ENCODE measurements around the gene TERT. TPM values are rescaled to one million over a fixed set of nuclear protein-coding genes. Genes with fewer than 3 reads are reported as not detected.
"Not testable (repeated sequence)": the region's sequence is repeated elsewhere in the genome, so short reads cannot be mapped to it uniquely, and the experiment has no call there.

TERT gene
- total RNA-seq, 1 experiment from 2014 or later = 0.80 TPM

GRCh38 chr5:1291611-1292080, 3.2 kb downstream of the TERT start:
- H4K20me1 ChIP-seq (ENCODE audit: low read length) = no peaks in the 10 kb centered on the region
- intact Hi-C loops (cut with micrococcal nuclease) = no loop called here
- no peak for TF ChIP-seq EZH2phosphoT487 (IDR thresholded peaks at IDR 0.05; ENCODE audit: borderline replicate concordance, low read length)
- no peak for TF ChIP-seq CTCF (conservative IDR thresholded peaks at IDR 0.05; ENCODE audit: low read depth, low read length)
- no peak for TF ChIP-seq EZH2 (IDR thresholded peaks at IDR 0.05; ENCODE audit: low read length, unreplicated experiment)
- no TSS peak for BruUV-seq (replicated peaks)
- no peak overlapping the region for H3K4me3 ChIP-seq (ENCODE audit: low read length)
- ChIA-PET CTCF (no interaction called here), POLR2A (ENCODE audit: unreplicated experiment) (no interaction called here)
- ATAC-seq (no peak), DNase-seq (no peak)
- no peaks in the 10 kb centered on the region for H3K4me1 ChIP-seq (ENCODE audit: insufficient read depth, low read length)
- H3K9me3 ChIP-seq (ENCODE audit: low read length) = no peaks in the 10 kb centered on the region
- H3K9me2 ChIP-seq (replicated peaks; ENCODE audit: low read length) = no peaks in the 10 kb centered on the region
- no peaks in the 10 kb centered on the region for H3K36me3 ChIP-seq (ENCODE audit: low read depth, low read length)
- H3K9ac ChIP-seq (ENCODE audit: low read length) = no peak overlapping the region
- H2AFZ ChIP-seq (ENCODE audit: low read length) = no peak overlapping the region
- no peaks in the 10 kb centered on the region for H3F3A ChIP-seq (ENCODE audit: low read length, unreplicated experiment)
- H3K27ac ChIP-seq (ENCODE audit: low read length) = no peak overlapping the region
- no peak overlapping the region for H3K4me2 ChIP-seq (ENCODE audit: low read length)
- H3K79me2 ChIP-seq (ENCODE audit: low read length) = no peaks in the 10 kb centered on the region
- H3K27me3 ChIP-seq (ENCODE audit: low read length) = no peaks in the 10 kb centered on the region

- H3K36me3 ChIP-seq (ENCODE audit: low read depth, low read length); H3K27me3 ChIP-seq (ENCODE audit: low read length); H3F3A ChIP-seq (ENCODE audit: low read length, unreplicated experiment); H2AFZ ChIP-seq (ENCODE audit: low read length); H3K79me2 ChIP-seq (ENCODE audit: low read length); CTCF ChIA-PET; H3K4me2 ChIP-seq (ENCODE audit: low read length); POLR2A ChIA-PET (ENCODE audit: unreplicated experiment); DNase-seq; H3K9me3 ChIP-seq (ENCODE audit: low read length); ATAC-seq; H3K4me3 ChIP-seq (ENCODE audit: low read length); H3K4me1 ChIP-seq (ENCODE audit: insufficient read depth, low read length); H4K20me1 ChIP-seq (ENCODE audit: low read length); intact Hi-C loops (cut with micrococcal nuclease); H3K9ac ChIP-seq (ENCODE audit: low read length); BruUV-seq (replicated peaks); H3K27ac ChIP-seq (ENCODE audit: low read length); H3K9me2 ChIP-seq (replicated peaks; ENCODE audit: low read length): not testable (repeated sequence)
These were observed 3.9 kb downstream of the TERT start for GRCh38 chr5:1290956-1291355.

GRCh38 chr5:1289559-1289958, 5.3 kb downstream of the TERT start:
- POLR2A ChIA-PET (ENCODE audit: unreplicated experiment); H3K9ac ChIP-seq (ENCODE audit: low read length); H3F3A ChIP-seq (ENCODE audit: low read length, unreplicated experiment); H3K9me2 ChIP-seq (replicated peaks; ENCODE audit: low read length); CTCF ChIA-PET; H3K4me1 ChIP-seq (ENCODE audit: insufficient read depth, low read length); H3K27ac ChIP-seq (ENCODE audit: low read length); H4K20me1 ChIP-seq (ENCODE audit: low read length); H3K79me2 ChIP-seq (ENCODE audit: low read length); H2AFZ ChIP-seq (ENCODE audit: low read length); H3K27me3 ChIP-seq (ENCODE audit: low read length); ATAC-seq; BruUV-seq (replicated peaks); H3K4me3 ChIP-seq (ENCODE audit: low read length); DNase-seq; H3K9me3 ChIP-seq (ENCODE audit: low read length); H3K36me3 ChIP-seq (ENCODE audit: low read depth, low read length); intact Hi-C loops (cut with micrococcal nuclease); H3K4me2 ChIP-seq (ENCODE audit: low read length): not testable (repeated sequence)

All from PC-3 (cell line).